Measurements from ENCODE around the gene MYO5A. TPM values are rescaled to one million over a fixed set of nuclear protein-coding genes. Genes with fewer than 3 reads are reported as not detected.
A peak's percentile ranks its signal among the peaks of the same experiment; 100 is the strongest.
"Not testable (repeated sequence)": the region's sequence is repeated elsewhere in the genome, so short reads cannot be mapped to it uniquely, and the experiment has no call there.

Gene MYO5A
- 24.4 and 41.9 TPM in 2 replicates for total RNA-seq
- 32.9 and 55.8 TPM in 2 replicates for polyA plus RNA-seq
- 19.9 and 28.2 TPM in 2 replicates for polyA plus RNA-seq (2012)
- 54.7 and 60.9 TPM in 2 replicates for polyA minus RNA-seq (ENCODE audit: low replicate concordance)

- Histone ChIP-seq H3K36me3 (ENCODE audit: control insufficient read depth, insufficient read depth, low read length) (no peaks in the 10 kb centered on the region), H3K9ac (ENCODE audit: insufficient read depth, low read length) (peak within 1 kb of the TSS; percentile 74)
- DNase-seq (ENCODE audit: low read depth in 2 of 2) = peak; percentile 69 to 70
These were observed at the start of gene MYO5A for GRCh38 chr15:52528564-52529340. Gene MYO5A, minus strand, starts transcription at chr15:52528880. Its CDS starts 74 bp downstream, at chr15:52528806.

GRCh38 chr15:52576692-52577091, 48.0 kb upstream of the MYO5A start:
- H3K4me1 ChIP-seq (ENCODE audit: control insufficient read depth, extremely low read depth, insufficient read depth, low read length) = no peaks in the 10 kb centered on the region
- no peaks in the 10 kb centered on the region for H3K79me2 ChIP-seq (ENCODE audit: control insufficient read depth, insufficient read depth, low read length)
- H3K4me2 ChIP-seq (ENCODE audit: extremely low read depth, insufficient read depth, low read length) = no peak overlapping the region
- H3K4me3 ChIP-seq (replicated peaks in 1 of 4; ENCODE audit: control extremely low read depth in 1 of 4, insufficient read depth in 1 of 4, low read depth in 3 of 4, low read length in 4 of 4) = no peak overlapping the region
- no peak overlapping the region for H2AFZ ChIP-seq (ENCODE audit: low read length)
- no peaks in the 10 kb centered on the region for H4K20me1 ChIP-seq (ENCODE audit: control insufficient read depth, extremely low read depth, insufficient read depth, low read length)
- no peak overlapping the region for H3K9ac ChIP-seq (ENCODE audit: insufficient read depth, low read length)
- H3K9me3 ChIP-seq (ENCODE audit: control insufficient read depth, insufficient read depth, low read depth, low read length) = no peaks in the 10 kb centered on the region
- DNase-seq (ENCODE audit: low read depth in 2 of 2) = no peak
- H3K27ac ChIP-seq (ENCODE audit: insufficient read depth, low read length) = no peak overlapping the region
- H3K27me3 ChIP-seq (ENCODE audit: control insufficient read depth, insufficient read depth, low read length) = no peaks in the 10 kb centered on the region
- TF ChIP-seq EZH2 (IDR thresholded peaks at IDR 0.05; ENCODE audit: low read length, missing control alignments) (no peak), CTCF (conservative IDR thresholded peaks at IDR 0.05 in 1 of 2, IDR thresholded peaks at IDR 0.05 in 1 of 2; ENCODE audit: low read depth in 1 of 2, low read length in 2 of 2) (no peak)
- H3K36me3 ChIP-seq (ENCODE audit: control insufficient read depth, insufficient read depth, low read length) = no peaks in the 10 kb centered on the region

More at GRCh38 chr15:52528564-52529340, at the start of gene MYO5A:
- Histone ChIP-seq H3K79me2 (ENCODE audit: control insufficient read depth, insufficient read depth, low read length) (peaks cover 27% of the 10 kb centered on the region), H4K20me1 (ENCODE audit: control insufficient read depth, extremely low read depth, insufficient read depth, low read length) (no peaks in the 10 kb centered on the region), H3K4me2 (ENCODE audit: extremely low read depth, insufficient read depth, low read length) (peak within 1 kb of the TSS; percentile 92), H2AFZ (ENCODE audit: low read length) (peak within 1 kb of the TSS; percentile 92), H3K9me3 (ENCODE audit: control insufficient read depth, insufficient read depth, low read depth, low read length) (no peaks in the 10 kb centered on the region), H3K4me3 (replicated peaks in 1 of 4; ENCODE audit: control extremely low read depth in 1 of 4, insufficient read depth in 1 of 4, low read depth in 3 of 4, low read length in 4 of 4) (peak within 1 kb of the TSS; percentile 79 to 90 (median 80)), H3K27ac (ENCODE audit: insufficient read depth, low read length) (peak within 1 kb of the TSS; percentile 65), H3K27me3 (ENCODE audit: control insufficient read depth, insufficient read depth, low read length) (no peaks in the 10 kb centered on the region), H3K4me1 (ENCODE audit: control insufficient read depth, extremely low read depth, insufficient read depth, low read length) (no peaks in the 10 kb centered on the region)
- TF ChIP-seq CTCF (conservative IDR thresholded peaks at IDR 0.05 in 1 of 2, IDR thresholded peaks at IDR 0.05 in 1 of 2; ENCODE audit: low read depth in 1 of 2, low read length in 2 of 2) (no peak), EZH2 (IDR thresholded peaks at IDR 0.05; ENCODE audit: low read length, missing control alignments) (no peak)

- not testable (repeated sequence) for H2AFZ ChIP-seq (ENCODE audit: low read length); H3K27me3 ChIP-seq (ENCODE audit: control insufficient read depth, insufficient read depth, low read length); H3K79me2 ChIP-seq (ENCODE audit: control insufficient read depth, insufficient read depth, low read length); H3K9ac ChIP-seq (ENCODE audit: insufficient read depth, low read length); H4K20me1 ChIP-seq (ENCODE audit: control insufficient read depth, extremely low read depth, insufficient read depth, low read length); H3K4me1 ChIP-seq (ENCODE audit: control insufficient read depth, extremely low read depth, insufficient read depth, low read length); H3K27ac ChIP-seq (ENCODE audit: insufficient read depth, low read length); H3K36me3 ChIP-seq (ENCODE audit: control insufficient read depth, insufficient read depth, low read length); DNase-seq (ENCODE audit: low read depth in 2 of 2); H3K4me3 ChIP-seq (replicated peaks in 1 of 4; ENCODE audit: control extremely low read depth in 1 of 4, insufficient read depth in 1 of 4, low read depth in 3 of 4, low read length in 4 of 4); H3K4me2 ChIP-seq (ENCODE audit: extremely low read depth, insufficient read depth, low read length); H3K9me3 ChIP-seq (ENCODE audit: control insufficient read depth, insufficient read depth, low read depth, low read length)
These were observed 46.9 kb upstream of the MYO5A start for GRCh38 chr15:52575573-52575972.

Measured in fibroblast of lung (primary cell).